NCI-H1930 (cell line): ENCODE data around the gene ZNF646.
A peak's percentile ranks its signal among the peaks of the same experiment; 100 is the strongest.

Experiments used
- DNase-seq, 2 experiments: peaks; one replicate each; lab custom pipeline; 2025; lab: John Stamatoyannopoulos, UW

Gene ZNF646

GRCh38 chr16:31064882-31065461 lies 9.2 kb upstream of the ZNF646 start:
- DNase-seq = no peak

- no peak for DNase-seq
These were observed 6.9 kb upstream of the ZNF646 start for GRCh38 chr16:31067342-31067741.

- no peak for DNase-seq
These were observed 2.4 kb upstream of the ZNF646 start for GRCh38 chr16:31071861-31072260.

GRCh38 chr16:31072540-31073141 lies 1.6 kb upstream of the ZNF646 start:
- peak in 1 of 2 experiments; percentile 16 for DNase-seq

GRCh38 chr16:31073142-31073969 lies 866 bp upstream of the ZNF646 start:
- peak; percentile 80 to 92 for DNase-seq

GRCh38 chr16:31074814-31075183 lies 577 bp downstream of the ZNF646 start:
- DNase-seq = no peak

GRCh38 chr16:31076319-31076718 lies 2.1 kb downstream of the ZNF646 start:
- DNase-seq = no peak

- DNase-seq = no peak
These were observed 2.8 kb downstream of the ZNF646 start for GRCh38 chr16:31077024-31077423.

- no peak for DNase-seq
These were observed 3.6 kb downstream of the ZNF646 start for GRCh38 chr16:31077592-31078396.

GRCh38 chr16:31078597-31079341 lies 4.5 kb downstream of the ZNF646 start:
- DNase-seq = no peak

GRCh38 chr16:31079342-31079944 lies 5.2 kb downstream of the ZNF646 start:
- no peak for DNase-seq

GRCh38 chr16:31080035-31080629 lies 5.9 kb downstream of the ZNF646 start:
- no peak for DNase-seq

GRCh38 chr16:31080756-31081419 lies 6.7 kb downstream of the ZNF646 start:
- DNase-seq = no peak

- DNase-seq = no peak
These were observed 7.5 kb downstream of the ZNF646 start for GRCh38 chr16:31081428-31082351.

- DNase-seq = no peak
These were observed 8.3 kb downstream of the ZNF646 start for GRCh38 chr16:31082368-31083045.

GRCh38 chr16:31083081-31083480 lies 8.9 kb downstream of the ZNF646 start:
- DNase-seq = no peak

GRCh38 chr16:31083556-31083955 lies 9.3 kb downstream of the ZNF646 start:
- DNase-seq = no peak

- no peak for DNase-seq
These were observed 9.8 kb downstream of the ZNF646 start for GRCh38 chr16:31083981-31084380.
